HUES48 (cell line): ENCODE data around the gene FARP1.
A peak's percentile ranks its signal among the peaks of the same experiment; 100 is the strongest.

Experiments used
- H3K27ac ChIP-seq: one replicate; pipeline ENCODE4 v1.7.0; 2013; ENCODE audit warnings: low read depth, low read length, inconsistent platforms
- H3K27me3 ChIP-seq: 2 replicates; pipeline ENCODE4 v1.6.1; 2013; ENCODE audit warnings: mild to moderate bottlenecking, low read length; ENCODE audit not compliant: control insufficient read depth, insufficient read depth
- H3K36me3 ChIP-seq: 2 replicates; pipeline ENCODE4 v1.6.1; 2013; ENCODE audit warnings: low read length; ENCODE audit not compliant: control insufficient read depth, insufficient read depth
- H3K4me1 ChIP-seq: 2 replicates; pipeline ENCODE4 v1.6.1; 2013; ENCODE audit warnings: mild to moderate bottlenecking, low read length; ENCODE audit not compliant: control insufficient read depth, insufficient read depth
- H3K4me3 ChIP-seq: 2 replicates; pipeline ENCODE4 v1.5.1; 2013; ENCODE audit warnings: mild to moderate bottlenecking, low read depth, low read length
- H3K9ac ChIP-seq: 2 replicates; pipeline ENCODE4 v1.6.1; 2013; ENCODE audit warnings: mild to moderate bottlenecking, low read depth, low read length, moderate library complexity
- H3K9me3 ChIP-seq: 2 replicates; pipeline ENCODE4 v1.6.1; 2013; ENCODE audit warnings: low read length; ENCODE audit not compliant: control insufficient read depth, insufficient read depth

The FARP1 gene

DNA sequence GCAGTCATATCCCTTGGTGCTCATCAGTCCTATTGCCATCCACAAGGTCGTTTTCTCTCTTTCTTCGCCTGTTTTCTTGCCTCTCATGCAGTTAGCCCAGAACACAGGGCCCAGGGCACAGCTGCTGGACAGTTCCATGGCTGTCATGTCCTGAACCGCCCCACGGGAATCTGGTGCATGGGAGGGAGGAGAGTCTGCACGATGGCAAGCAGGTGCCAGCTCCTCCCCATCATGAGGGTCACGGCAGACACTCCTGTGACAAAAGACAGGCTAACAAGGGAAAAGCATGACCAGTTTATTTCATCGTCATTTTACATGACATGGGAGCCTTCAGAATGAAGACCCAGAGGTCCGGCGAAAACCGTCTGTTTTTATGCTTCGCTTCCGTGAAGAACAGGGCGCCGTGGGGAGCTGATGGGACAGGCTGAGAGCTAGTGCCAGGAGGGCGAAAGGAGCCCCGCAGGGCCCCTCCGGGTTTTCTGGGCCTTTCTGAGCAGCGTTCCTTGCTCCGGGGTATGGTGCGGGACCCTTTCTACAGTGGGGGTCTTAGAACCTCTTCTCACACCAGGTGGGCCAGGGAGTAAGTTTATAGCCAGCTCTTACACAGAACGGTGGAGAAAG lies 298.3 kb downstream of the FARP1 start:
- H3K36me3 ChIP-seq: peaks cover 41% of the 10 kb centered on the region
- H3K4me1 ChIP-seq: peaks cover 11% of the 10 kb centered on the region
- H3K9me3 ChIP-seq: no peaks in the 10 kb centered on the region
- no peak overlapping the region for H3K4me3 ChIP-seq
- H3K27ac ChIP-seq: no peak overlapping the region
- H3K27me3 ChIP-seq: no peaks in the 10 kb centered on the region
- H3K9ac ChIP-seq: no peak overlapping the region

DNA sequence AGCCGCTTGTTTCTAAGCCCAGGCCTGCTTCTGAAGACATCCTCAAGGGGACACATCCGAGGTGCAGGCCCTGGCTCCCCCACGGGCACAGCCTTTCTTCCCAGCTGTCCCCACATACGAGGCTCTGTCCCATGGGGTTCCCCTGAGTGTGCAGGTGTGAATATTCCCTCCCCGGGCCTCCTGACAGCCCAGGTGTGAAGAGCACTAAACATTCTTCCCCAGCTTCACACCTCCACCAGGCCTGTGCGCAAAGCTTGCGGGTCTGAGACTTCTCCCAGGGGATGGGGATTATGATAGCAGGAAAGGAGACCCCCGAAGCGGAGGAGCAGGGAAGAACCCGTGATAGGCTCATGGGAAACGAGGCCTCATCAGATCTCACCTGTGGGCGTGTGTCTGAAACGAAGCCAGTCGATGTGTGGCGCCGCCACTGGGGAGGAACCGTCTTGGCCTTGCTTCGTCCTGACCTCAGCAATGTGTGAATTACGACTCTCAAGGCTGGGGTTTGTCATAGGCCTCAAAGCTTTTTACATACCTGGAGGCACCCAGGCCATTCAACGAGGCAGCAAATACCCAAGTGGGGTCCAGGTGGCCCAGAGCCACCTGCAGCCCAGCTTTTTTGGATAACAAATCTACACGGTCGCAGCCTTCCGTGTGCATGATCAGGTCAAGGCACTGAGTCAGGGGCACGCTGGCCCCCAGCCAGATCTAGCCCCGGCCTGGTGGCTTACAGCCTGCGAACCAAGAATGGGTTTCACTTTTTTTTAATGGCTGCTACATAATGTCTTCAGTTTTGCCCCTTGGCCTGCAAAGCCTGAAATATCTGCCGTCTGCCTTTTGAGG lies 299.7 kb downstream of the FARP1 start:
- Histone ChIP-seq H3K27ac (no peak overlapping the region), H3K9ac (no peak overlapping the region), H3K4me1 (peaks cover 13% of the 10 kb centered on the region), H3K36me3 (peaks cover 44% of the 10 kb centered on the region), H3K4me3 (no peak overlapping the region), H3K9me3 (no peaks in the 10 kb centered on the region), H3K27me3 (no peaks in the 10 kb centered on the region)

DNA sequence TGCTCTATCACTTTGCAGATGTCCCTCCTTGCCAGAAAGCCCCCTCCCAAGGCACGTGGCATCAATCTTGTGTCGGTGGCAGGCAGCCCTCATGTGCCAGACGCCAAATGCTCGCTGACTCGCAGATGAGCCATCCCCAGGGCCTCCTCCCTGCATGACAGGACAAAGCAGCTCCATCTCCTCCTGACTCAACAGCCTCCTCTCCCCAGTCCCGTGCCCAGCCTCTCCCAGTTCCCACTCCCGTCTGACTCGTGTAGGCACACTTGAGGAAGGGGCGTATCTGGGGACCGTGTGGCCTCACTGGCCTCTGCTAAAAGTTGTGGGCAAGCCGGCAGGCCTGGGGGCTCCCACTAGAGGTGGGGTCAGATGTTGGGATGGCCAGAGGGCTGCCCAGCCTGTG lies 300.4 kb downstream of the FARP1 start:
- Histone ChIP-seq H3K4me1 (peaks cover 13% of the 10 kb centered on the region), H3K27ac (no peak overlapping the region), H3K27me3 (no peaks in the 10 kb centered on the region), H3K4me3 (no peak overlapping the region), H3K36me3 (peaks cover 49% of the 10 kb centered on the region), H3K9ac (no peak overlapping the region), H3K9me3 (no peaks in the 10 kb centered on the region)

DNA sequence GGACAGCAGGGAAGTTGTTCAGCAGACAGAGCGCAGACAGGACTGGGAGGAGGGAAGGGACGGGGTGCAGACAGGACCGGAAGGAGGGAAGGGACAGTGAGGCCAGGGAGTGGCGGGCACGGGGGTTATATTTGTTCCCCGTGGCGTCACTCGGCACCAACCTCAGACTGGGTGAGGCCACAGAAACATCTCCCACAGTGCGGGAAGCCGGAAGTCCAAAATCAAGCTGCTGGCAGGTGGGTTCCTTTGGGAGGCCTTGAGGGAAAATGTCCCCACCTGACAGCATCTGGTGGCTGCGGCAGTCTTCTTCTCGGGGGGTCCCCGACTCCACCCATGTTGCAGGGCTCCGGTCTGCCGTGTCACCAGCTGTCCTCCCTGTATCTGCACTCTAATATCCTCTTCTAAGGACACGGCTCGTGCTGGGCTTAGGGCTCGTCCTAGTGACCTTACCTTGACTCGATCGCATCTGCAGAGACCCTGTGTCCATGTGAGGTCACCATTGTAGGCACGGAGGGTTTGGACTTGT lies 301.0 kb downstream of the FARP1 start:
- Histone ChIP-seq H3K27me3 (no peaks in the 10 kb centered on the region), H3K36me3 (peaks cover 54% of the 10 kb centered on the region), H3K9ac (no peak overlapping the region), H3K4me1 (peaks cover 13% of the 10 kb centered on the region), H3K27ac (no peak overlapping the region), H3K4me3 (no peak overlapping the region), H3K9me3 (no peaks in the 10 kb centered on the region)

DNA sequence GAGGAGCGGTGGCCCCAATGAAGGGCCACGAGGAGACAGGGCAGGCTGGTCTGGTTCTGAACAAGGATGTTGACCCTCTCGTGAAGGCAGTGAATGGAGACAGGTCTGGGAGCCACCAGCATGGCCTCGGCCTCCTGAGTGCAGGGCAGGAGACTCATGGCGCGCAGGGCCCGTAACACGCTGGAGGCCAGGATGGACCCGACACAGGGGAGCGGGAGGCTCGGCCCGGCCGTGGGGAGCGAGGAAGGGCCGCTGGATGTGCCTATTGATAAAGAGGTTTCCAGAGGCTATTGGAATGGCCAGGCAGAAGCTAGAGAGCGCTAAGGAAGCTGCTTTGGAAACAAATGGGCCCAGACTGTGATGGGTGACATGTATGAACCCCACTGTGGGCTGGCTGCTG lies 301.5 kb downstream of the FARP1 start:
- Histone ChIP-seq H3K27ac (no peak overlapping the region), H3K9me3 (no peaks in the 10 kb centered on the region), H3K4me3 (no peak overlapping the region), H3K9ac (no peak overlapping the region), H3K27me3 (no peaks in the 10 kb centered on the region), H3K4me1 (peaks cover 13% of the 10 kb centered on the region), H3K36me3 (peaks cover 55% of the 10 kb centered on the region)

DNA sequence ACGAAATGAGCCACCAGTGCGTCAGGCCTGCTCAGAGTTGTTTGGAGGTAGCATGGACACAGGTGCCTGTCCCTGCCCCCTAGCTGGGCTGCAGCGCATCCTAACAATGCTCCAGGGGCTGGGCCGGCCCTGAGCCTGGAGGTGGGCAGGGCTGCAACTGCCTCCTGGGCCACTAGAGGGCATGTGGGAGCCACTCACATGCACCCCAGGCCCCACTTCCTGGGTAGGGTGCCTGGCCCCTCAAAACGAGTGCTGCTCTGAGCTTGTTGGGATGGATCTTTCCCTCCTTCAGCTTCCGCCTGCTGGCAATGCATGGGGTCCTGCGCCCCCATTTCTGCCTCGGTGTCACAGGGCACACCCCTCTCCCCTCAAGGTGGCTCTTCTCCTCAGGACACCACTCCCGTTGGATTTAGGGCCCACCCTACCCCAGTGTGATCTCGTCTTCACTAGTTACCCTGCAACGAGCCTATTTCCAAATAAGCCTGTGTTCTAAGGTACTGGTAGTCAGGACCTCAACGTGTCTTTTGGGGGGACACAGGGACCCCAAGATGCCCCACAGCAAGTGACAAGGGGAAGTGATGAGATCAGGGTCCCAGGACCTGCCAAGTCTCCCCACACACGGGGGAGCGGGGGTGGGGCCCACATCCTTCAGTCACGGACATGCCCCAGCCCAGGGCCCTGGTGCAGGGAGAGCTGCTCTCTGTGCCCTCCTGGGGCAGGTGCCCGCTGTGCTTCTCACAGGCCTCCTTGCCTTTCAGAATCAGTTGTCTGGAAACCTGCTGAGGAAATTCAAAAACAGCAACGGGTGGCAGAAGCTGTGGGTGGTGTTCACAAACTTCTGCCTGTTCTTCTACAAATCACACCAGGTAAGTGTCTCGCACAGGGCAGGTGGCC lies 302.7 kb downstream of the FARP1 start:
- Histone ChIP-seq H3K27ac (peak overlapping the region; percentile 32), H3K9ac (no peak overlapping the region), H3K9me3 (no peaks in the 10 kb centered on the region), H3K27me3 (no peaks in the 10 kb centered on the region), H3K4me3 (no peak overlapping the region), H3K4me1 (peaks cover 21% of the 10 kb centered on the region), H3K36me3 (peaks cover 44% of the 10 kb centered on the region)

DNA sequence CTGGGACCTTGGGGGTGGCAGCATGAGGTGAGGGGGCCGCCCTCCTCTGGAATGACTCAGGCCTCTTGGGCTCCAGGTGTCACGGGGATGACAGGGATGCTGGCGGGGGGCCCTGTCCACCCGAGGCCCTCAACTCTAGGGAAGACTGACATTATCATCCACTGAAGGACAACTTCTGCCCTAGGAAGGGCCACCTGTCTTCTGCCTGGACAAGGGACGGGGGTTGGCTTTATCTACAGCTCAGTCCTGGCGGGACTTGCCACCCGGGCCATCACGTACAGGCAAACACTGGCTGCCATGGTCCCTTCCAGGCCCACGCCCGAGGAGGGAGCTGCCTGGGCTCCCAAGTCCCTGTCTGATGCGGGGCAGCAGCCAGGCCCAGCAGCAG lies 303.3 kb downstream of the FARP1 start:
- peaks cover 38% of the 10 kb centered on the region for H3K36me3 ChIP-seq

DNA sequence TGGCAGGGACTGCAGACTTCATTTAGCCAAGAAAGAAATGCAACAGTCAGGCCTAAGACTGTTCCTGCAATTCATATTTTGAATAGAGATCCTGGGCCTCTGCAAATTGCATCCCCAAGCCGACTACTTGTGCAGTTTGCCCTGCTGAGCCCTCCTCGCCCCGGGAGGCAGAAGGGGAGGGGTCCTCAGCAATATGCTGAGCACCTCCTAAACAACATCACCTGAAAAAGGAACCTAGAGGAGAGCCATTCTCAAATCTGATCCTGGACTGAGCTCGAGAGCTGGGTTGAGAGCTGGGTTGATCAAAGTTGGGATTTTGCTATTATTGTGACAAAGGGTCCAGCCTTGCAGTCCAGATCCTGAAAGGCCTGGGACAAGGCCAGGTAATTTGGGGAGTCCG lies 304.2 kb downstream of the FARP1 start:
- no peak overlapping the region for H3K4me3 ChIP-seq
- peaks cover 45% of the 10 kb centered on the region for H3K36me3 ChIP-seq
- peaks cover 32% of the 10 kb centered on the region for H3K4me1 ChIP-seq
- no peak overlapping the region for H3K9ac ChIP-seq
- H3K27me3 ChIP-seq: no peaks in the 10 kb centered on the region
- H3K27ac ChIP-seq: no peak overlapping the region
- H3K9me3 ChIP-seq: no peaks in the 10 kb centered on the region

More for the DNA sequence above, 303.3 kb downstream of the FARP1 start:
- Histone ChIP-seq H3K4me3 (no peak overlapping the region), H3K4me1 (peaks cover 27% of the 10 kb centered on the region), H3K27ac (peak overlapping the region; percentile 32), H3K27me3 (no peaks in the 10 kb centered on the region), H3K9ac (no peak overlapping the region), H3K9me3 (no peaks in the 10 kb centered on the region)

DNA sequence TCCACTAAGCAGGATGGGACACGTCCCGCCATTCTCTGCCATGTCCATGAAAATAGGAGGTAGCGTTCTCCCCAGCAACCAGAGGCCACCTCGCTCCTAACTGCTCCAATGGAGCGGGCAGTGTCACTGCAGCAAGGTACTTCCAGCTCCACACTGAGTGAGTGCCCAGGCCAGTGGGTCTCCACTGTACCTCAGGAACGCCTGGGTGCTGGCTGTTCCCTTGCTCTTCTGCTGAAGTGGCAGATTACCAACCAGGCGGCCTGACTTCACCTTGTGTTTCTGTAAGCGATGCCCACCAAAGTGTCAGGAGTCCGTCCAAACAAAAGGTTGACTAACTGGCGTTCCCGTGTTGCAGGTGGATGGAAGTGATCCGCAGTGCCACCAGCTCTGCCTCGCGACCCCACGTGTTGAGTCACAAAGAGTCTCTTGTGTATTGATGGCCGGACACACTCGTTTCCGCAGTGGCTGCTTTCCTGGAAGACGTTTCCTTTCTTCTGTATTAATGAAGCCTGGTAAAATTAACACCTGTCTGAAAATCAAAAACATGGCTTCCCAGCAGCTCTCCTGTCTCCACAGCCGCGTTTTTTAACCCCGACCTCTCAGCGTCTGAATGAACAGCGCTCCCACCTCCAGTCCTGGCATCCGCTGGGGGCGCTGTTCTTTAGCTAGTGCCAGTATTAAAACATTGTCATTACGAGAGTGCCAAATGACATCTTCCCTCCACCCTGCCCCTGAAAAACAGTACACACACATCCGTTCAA lies 305.2 kb downstream of the FARP1 start:
- H3K4me3 ChIP-seq: no peak overlapping the region
- H3K9ac ChIP-seq: no peak overlapping the region
- H3K4me1 ChIP-seq: peaks cover 32% of the 10 kb centered on the region
- no peaks in the 10 kb centered on the region for H3K27me3 ChIP-seq
- peaks cover 48% of the 10 kb centered on the region for H3K36me3 ChIP-seq
- H3K27ac ChIP-seq: no peak overlapping the region
- H3K9me3 ChIP-seq: no peaks in the 10 kb centered on the region

DNA sequence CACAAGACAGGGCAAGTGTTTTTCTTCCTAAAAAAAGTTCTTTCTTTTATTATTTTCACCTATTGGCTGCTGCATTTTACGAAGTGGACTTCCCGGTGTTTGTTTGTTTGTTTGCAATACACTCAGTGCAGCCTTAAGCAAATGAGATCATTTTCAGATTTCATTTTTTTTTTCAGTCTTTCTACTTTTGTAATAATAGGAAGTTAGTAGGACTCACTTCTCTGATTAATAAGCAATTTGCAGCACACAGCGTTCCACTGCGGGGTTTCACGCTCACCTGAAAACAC lies 305.7 kb downstream of the FARP1 start:
- Histone ChIP-seq H3K4me1 (peaks cover 32% of the 10 kb centered on the region), H3K36me3 (peaks cover 53% of the 10 kb centered on the region), H3K27me3 (no peaks in the 10 kb centered on the region), H3K9ac (no peak overlapping the region), H3K27ac (no peak overlapping the region), H3K9me3 (no peaks in the 10 kb centered on the region), H3K4me3 (no peak overlapping the region)
